HG03342 (cell line): Measurements from ENCODE around the gene PCDHA12.
"Not testable (repeated sequence)": the region's sequence is repeated elsewhere in the genome, so short reads cannot be mapped to it uniquely, and the experiment has no call there.

Experiments
- ATAC-seq: cut with Tn5 transposase; IDR thresholded peaks from one replicate; pipeline ENCODE4 v1.9.1; 2021; ENCODE audit warnings: mild to moderate bottlenecking, moderate library complexity; ENCODE audit not compliant: unreplicated experiment

Gene PCDHA12

GRCh38 chr5:140855772-140856674, 19.1 kb upstream of the PCDHA12 start, which contains the start of gene PCDHA10:
Gene PCDHA10, plus strand, starts transcription at chr5:140855897. Its CDS starts 152 bp downstream, at chr5:140856049.
- no peak for ATAC-seq

- ATAC-seq = no peak
Observed at GRCh38 chr5:140857177-140857986, 17.7 kb upstream of the PCDHA12 start.

- no peak for ATAC-seq
Observed at GRCh38 chr5:140857987-140858240, 17.2 kb upstream of the PCDHA12 start.

- no peak for ATAC-seq
Observed at GRCh38 chr5:140862441-140863295, 12.4 kb upstream of the PCDHA12 start.

GRCh38 chr5:140868721-140869554, 6.2 kb upstream of the PCDHA12 start, which contains the start of gene PCDHA11:
Gene PCDHA11, plus strand, starts transcription at chr5:140868957. Its CDS starts 147 bp downstream, at chr5:140869104.
- ATAC-seq = no peak

- ATAC-seq = no peak
Observed at GRCh38 chr5:140869555-140869886, 5.6 kb upstream of the PCDHA12 start.

- no peak for ATAC-seq
Observed at GRCh38 chr5:140870221-140871201, 4.6 kb upstream of the PCDHA12 start.

- ATAC-seq = not testable (repeated sequence)
Observed at GRCh38 chr5:140876541-140877261, 1.6 kb downstream of the PCDHA12 start.

GRCh38 chr5:140877262-140877581, 2.1 kb downstream of the PCDHA12 start:
- ATAC-seq = no peak

- ATAC-seq = no peak
Observed at GRCh38 chr5:140881889-140882590, 6.9 kb downstream of the PCDHA12 start, which contains the start of gene PCDHA13. Gene PCDHA13, plus strand, starts transcription at chr5:140882124. Its CDS starts 145 bp downstream, at chr5:140882269.

- no peak for ATAC-seq
Observed at GRCh38 chr5:140882591-140882899, 7.4 kb downstream of the PCDHA12 start.

- ATAC-seq = no peak
Observed at GRCh38 chr5:140883373-140883772, 8.3 kb downstream of the PCDHA12 start.

- no peak for ATAC-seq
Observed at GRCh38 chr5:140883927-140884697, 9.0 kb downstream of the PCDHA12 start.

GRCh38 chr5:140916325-140916724, 41.2 kb downstream of the PCDHA12 start:
- no peak for ATAC-seq

GRCh38 chr5:140923601-140924000, 48.5 kb downstream of the PCDHA12 start:
- no peak for ATAC-seq

GRCh38 chr5:140925806-140926442, 50.8 kb downstream of the PCDHA12 start, which contains the start of gene PCDHAC1:
Gene PCDHAC1, plus strand, starts transcription at chr5:140926299. Its CDS starts 594 bp downstream, at chr5:140926893.
- ATAC-seq = no peak
